Upper lobe of left lung (tissue), 4 donors: ENCODE data around the gene HOXA5.

Source experiments
- EP300 ChIP-seq, 4 donors: sonication (generic); formaldehyde crosslinking; IDR thresholded peaks; one replicate each; pipeline ENCODE4 v1.5.1; 2017; ENCODE audit warnings: antibody characterized with exemption in 4 of 4, control low read depth in 2 of 4
- POLR2AphosphoS5 ChIP-seq, 2 donors: sonication (generic); formaldehyde crosslinking; IDR thresholded peaks; one replicate each; pipeline ENCODE4 v1.5.1; 2017; ENCODE audit warnings: antibody characterized with exemption in 2 of 2
- TF ChIP-seq, protein P1 (sequence below), 6 experiments: fragments of 450-650 bp in 4 of 6; fragments of 200-600 bp in 2 of 6; sonication (generic) in 2 of 6; IDR thresholded peaks; one replicate each; pipeline ENCODE4 v1.5.1; 2016 to 2019; ENCODE audit warnings: antibody characterized with exemption in 6 of 6

DNA sequence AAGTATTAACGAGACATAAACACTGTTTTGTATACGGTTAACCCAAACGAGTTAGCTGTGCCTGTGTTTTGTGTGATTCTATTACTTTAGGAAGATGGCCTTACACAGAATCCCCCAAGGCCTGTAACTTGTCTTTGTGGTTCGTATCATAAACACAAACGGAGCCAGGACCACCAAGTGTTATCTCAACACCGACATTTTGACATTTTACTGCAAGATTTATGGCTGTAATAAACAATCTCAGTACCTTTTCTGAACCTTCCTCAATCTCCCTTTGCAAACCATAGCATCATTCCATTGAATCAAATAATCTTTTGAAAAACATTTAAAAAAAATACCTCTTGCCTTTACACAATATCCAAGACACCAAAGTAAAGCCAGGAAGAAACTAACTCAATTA is 10.5 kb downstream of the HOXA5 start:
- TF ChIP-seq EP300 (IDR thresholded peaks at IDR 0.05) (no peak), POLR2AphosphoS5 (IDR thresholded peaks at IDR 0.05) (no peak)
- TF ChIP-seq, protein P1, sequence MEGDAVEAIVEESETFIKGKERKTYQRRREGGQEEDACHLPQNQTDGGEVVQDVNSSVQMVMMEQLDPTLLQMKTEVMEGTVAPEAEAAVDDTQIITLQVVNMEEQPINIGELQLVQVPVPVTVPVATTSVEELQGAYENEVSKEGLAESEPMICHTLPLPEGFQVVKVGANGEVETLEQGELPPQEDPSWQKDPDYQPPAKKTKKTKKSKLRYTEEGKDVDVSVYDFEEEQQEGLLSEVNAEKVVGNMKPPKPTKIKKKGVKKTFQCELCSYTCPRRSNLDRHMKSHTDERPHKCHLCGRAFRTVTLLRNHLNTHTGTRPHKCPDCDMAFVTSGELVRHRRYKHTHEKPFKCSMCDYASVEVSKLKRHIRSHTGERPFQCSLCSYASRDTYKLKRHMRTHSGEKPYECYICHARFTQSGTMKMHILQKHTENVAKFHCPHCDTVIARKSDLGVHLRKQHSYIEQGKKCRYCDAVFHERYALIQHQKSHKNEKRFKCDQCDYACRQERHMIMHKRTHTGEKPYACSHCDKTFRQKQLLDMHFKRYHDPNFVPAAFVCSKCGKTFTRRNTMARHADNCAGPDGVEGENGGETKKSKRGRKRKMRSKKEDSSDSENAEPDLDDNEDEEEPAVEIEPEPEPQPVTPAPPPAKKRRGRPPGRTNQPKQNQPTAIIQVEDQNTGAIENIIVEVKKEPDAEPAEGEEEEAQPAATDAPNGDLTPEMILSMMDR (IDR thresholded peaks at IDR 0.05): no peak
